ENCODE data around the gene TMEM132A. TPM values are rescaled to one million over a fixed set of nuclear protein-coding genes. Genes with fewer than 3 reads are reported as not detected.
"Not testable (repeated sequence)": the region's sequence is repeated elsewhere in the genome, so short reads cannot be mapped to it uniquely, and the experiment has no call there.

TMEM132A gene
- total RNA-seq, 4 donors from 2014 or later: 7.5 to 9.6 (median 8.0) TPM

DNA sequence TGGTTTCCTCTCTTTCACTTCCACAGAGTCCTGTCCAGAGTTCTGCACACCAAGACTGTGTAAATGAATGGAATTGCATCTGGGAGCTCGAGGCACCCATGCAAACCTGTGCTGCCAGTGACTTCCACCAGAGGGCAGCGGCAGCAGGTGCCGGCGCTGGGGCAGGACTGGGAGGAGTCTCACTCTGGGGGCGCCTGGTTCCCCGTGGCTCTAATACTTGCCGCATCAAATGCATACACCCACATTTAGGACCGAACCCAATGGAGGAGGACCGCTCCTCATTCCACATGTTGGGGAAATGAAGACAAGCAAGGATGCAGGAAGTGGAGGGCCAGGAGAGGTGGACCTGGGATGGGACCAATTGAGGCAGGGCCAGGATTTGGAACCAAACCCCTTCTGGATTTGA lies 46.1 kb downstream of the TMEM132A start:
- H3K27ac ChIP-seq: no peak overlapping the region
- WGBS: 41% methylated on average over 8 of the region's 9 CpGs
- TF ChIP-seq, protein P1, sequence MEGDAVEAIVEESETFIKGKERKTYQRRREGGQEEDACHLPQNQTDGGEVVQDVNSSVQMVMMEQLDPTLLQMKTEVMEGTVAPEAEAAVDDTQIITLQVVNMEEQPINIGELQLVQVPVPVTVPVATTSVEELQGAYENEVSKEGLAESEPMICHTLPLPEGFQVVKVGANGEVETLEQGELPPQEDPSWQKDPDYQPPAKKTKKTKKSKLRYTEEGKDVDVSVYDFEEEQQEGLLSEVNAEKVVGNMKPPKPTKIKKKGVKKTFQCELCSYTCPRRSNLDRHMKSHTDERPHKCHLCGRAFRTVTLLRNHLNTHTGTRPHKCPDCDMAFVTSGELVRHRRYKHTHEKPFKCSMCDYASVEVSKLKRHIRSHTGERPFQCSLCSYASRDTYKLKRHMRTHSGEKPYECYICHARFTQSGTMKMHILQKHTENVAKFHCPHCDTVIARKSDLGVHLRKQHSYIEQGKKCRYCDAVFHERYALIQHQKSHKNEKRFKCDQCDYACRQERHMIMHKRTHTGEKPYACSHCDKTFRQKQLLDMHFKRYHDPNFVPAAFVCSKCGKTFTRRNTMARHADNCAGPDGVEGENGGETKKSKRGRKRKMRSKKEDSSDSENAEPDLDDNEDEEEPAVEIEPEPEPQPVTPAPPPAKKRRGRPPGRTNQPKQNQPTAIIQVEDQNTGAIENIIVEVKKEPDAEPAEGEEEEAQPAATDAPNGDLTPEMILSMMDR (IDR thresholded peaks at IDR 0.05): peak; percentile 43 to 86
- TF ChIP-seq EP300 (IDR thresholded peaks at IDR 0.05) (no peak), POLR2A (IDR thresholded peaks at IDR 0.05) (no peak), POLR2AphosphoS5 (IDR thresholded peaks at IDR 0.05) (no peak)
- no peaks in the 10 kb centered on the region for H3K27me3 ChIP-seq
- H3K4me1 ChIP-seq: peaks cover 5% of the 10 kb centered on the region
- no peaks in the 10 kb centered on the region for H3K36me3 ChIP-seq
- H3K9me3 ChIP-seq: no peaks in the 10 kb centered on the region
- peak in 1 of 2 donors; percentile 65 for DNase-seq (ENCODE audit: low spot score in 2 of 2)
- no peak overlapping the region for H3K4me3 ChIP-seq

DNA sequence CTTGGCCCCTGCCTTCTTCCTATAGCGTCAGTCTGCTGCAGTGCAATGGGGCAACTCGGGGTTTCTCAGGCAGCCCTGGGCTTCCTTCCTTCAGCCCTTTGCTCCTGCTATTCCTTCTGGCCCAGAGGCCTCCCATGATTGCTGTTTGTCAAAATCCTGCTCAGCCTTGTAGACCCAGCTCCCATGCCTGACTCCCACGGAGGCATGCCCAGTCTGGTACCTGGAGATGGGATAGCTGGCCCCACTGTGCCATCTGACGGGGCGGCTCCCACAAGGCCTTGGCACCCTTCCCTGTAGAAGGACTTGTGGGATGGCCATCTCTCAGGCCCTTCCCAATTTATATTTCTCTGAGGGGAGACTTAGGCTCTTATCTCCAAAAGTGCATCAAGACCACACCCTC lies 46.6 kb downstream of the TMEM132A start:
- 59% methylated on average over 5 of the region's 5 CpGs for WGBS

DNA sequence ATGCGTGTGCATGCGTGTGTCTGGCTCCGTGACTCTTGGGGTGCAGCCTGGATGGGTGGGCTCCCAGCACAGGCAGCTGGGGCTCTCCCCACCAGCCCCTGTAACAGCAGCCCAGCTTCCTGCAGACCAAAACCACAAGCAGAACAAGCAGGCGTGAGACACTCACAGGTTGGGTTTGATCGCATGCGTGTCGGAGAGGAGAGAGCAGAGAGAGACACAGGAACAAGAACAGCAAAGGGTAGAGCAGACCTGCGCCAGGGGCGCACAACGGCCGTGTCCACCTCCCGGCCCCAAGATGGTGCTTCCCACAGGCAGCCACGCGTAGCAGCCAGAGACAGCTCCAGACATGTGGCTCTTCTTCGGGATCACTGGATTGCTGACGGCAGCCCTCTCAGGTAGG lies 47.3 kb downstream of the TMEM132A start, which contains the start of gene CD6:
Gene CD6 (plus strand): TSS at position 161 of the 400 bp plus-strand sequence. CDS start 186 bp downstream, at position 347.
- Histone ChIP-seq H3K27ac (no peak within 1 kb of the TSS), H3K4me3 (peak within 1 kb of the TSS; percentile 16), H3K27me3 (no peaks in the 10 kb centered on the region), H3K9me3 (no peaks in the 10 kb centered on the region), H3K36me3 (no peaks in the 10 kb centered on the region), H3K4me1 (peaks cover 5% of the 10 kb centered on the region)
- TF ChIP-seq, protein P1 (IDR thresholded peaks at IDR 0.05): no peak
- no peak for TF ChIP-seq POLR2AphosphoS5 (IDR thresholded peaks at IDR 0.05)
- no peak for TF ChIP-seq EP300 (IDR thresholded peaks at IDR 0.05)
- no peak for TF ChIP-seq POLR2A (IDR thresholded peaks at IDR 0.05)
- DNase-seq (ENCODE audit: low spot score in 2 of 2): peak in 1 of 2 donors; percentile 49
- 83% methylated on average over 14 of the region's 16 CpGs for WGBS

More for the DNA sequence above, 46.6 kb downstream of the TMEM132A start:
- Histone ChIP-seq H3K27ac (no peak overlapping the region), H3K4me3 (no peak overlapping the region), H3K36me3 (no peaks in the 10 kb centered on the region), H3K27me3 (no peaks in the 10 kb centered on the region), H3K9me3 (no peaks in the 10 kb centered on the region), H3K4me1 (peaks cover 5% of the 10 kb centered on the region)
- DNase-seq (ENCODE audit: low spot score in 2 of 2): peak in 1 of 2 donors; percentile 30
- no peak for TF ChIP-seq EP300 (IDR thresholded peaks at IDR 0.05)
- TF ChIP-seq POLR2A (IDR thresholded peaks at IDR 0.05): no peak
- TF ChIP-seq, protein P1 (IDR thresholded peaks at IDR 0.05): no peak
- TF ChIP-seq POLR2AphosphoS5 (IDR thresholded peaks at IDR 0.05): no peak

- TF ChIP-seq, protein P1 (IDR thresholded peaks at IDR 0.05): no peak
- no peak for TF ChIP-seq EP300 (IDR thresholded peaks at IDR 0.05)
- no peak for TF ChIP-seq POLR2A (IDR thresholded peaks at IDR 0.05)
- TF ChIP-seq POLR2AphosphoS5 (IDR thresholded peaks at IDR 0.05): no peak
Observed at GRCh38 chr11:60972182-60973030, 48.1 kb downstream of the TMEM132A start.

DNA sequence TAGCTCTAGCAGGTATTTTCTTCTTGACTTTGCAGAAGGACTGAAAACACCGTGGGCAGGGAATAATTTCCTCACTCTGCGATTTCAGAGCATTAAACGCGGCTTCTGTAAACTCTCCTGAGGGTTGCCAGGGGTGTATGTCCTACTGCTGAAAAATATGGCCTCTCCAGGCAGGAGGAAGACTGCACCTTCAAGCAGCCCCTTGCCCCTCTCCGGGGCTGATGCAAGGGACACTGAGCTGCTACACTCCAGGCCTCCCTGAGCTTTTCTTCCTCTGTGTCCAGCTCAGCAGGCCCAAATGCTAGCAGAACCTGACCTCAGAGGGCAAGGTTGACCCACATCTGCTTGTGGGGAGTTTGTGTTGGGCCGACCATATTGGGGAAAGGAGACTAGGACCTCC lies 49.4 kb downstream of the TMEM132A start:
- DNase-seq (ENCODE audit: low spot score in 2 of 2): peak in 1 of 2 donors; percentile 17
- H3K27me3 ChIP-seq: no peaks in the 10 kb centered on the region
- TF ChIP-seq POLR2A (IDR thresholded peaks at IDR 0.05) (no peak), EP300 (IDR thresholded peaks at IDR 0.05) (no peak), POLR2AphosphoS5 (IDR thresholded peaks at IDR 0.05) (no peak)
- TF ChIP-seq, protein P1 (IDR thresholded peaks at IDR 0.05): no peak
- H3K36me3 ChIP-seq: no peaks in the 10 kb centered on the region
- no peaks in the 10 kb centered on the region for H3K9me3 ChIP-seq
- peaks cover 5% of the 10 kb centered on the region for H3K4me1 ChIP-seq
- WGBS: 76% methylated on average over 6 of the region's 6 CpGs
- no peak overlapping the region for H3K4me3 ChIP-seq
- no peak overlapping the region for H3K27ac ChIP-seq

More at GRCh38 chr11:60972182-60973030, 48.1 kb downstream of the TMEM132A start:
- H3K4me3 ChIP-seq: peak overlapping the region; percentile 16
- no peaks in the 10 kb centered on the region for H3K27me3 ChIP-seq
- peak in 1 of 2 donors; percentile 44 for DNase-seq (ENCODE audit: low spot score in 2 of 2)
- H3K9me3 ChIP-seq: no peaks in the 10 kb centered on the region
- WGBS: 89% methylated on average over 10 of the region's 15 CpGs
- H3K27ac ChIP-seq: no peak overlapping the region
- peaks cover 5% of the 10 kb centered on the region for H3K4me1 ChIP-seq
- no peaks in the 10 kb centered on the region for H3K36me3 ChIP-seq

DNA sequence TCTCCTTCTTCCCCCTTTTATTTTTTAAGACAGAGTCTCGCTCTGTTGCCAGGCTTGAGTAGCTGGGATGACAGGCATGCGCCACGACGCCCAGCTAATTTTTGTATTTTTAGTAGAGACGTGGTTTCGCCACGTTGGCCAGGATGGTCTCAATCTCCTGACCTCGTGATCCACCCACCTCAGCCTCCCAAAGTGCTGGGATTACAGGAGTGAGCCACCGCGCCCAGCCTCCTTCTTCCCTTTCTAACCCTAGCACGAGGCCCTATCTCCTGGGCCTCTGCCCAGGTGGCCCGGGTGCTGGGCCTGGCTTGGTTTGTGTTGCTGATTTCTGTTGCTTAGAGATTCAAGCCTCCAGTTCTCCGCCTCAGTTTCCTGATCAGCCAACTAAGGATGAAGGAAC lies 50.1 kb downstream of the TMEM132A start:
- H3K27me3 ChIP-seq, H3K27ac ChIP-seq, H3K4me1 ChIP-seq, H3K9me3 ChIP-seq, H3K4me3 ChIP-seq, H3K36me3 ChIP-seq: not testable (repeated sequence)
- WGBS: 87% methylated on average over 13 of the region's 13 CpGs
- DNase-seq (ENCODE audit: low spot score in 2 of 2): peak in 1 of 2 donors; percentile 49

Measured in suprapubic skin (tissue), 4 donors.